ENCODE measurements around the gene ZNF497. TPM values are rescaled to one million over a fixed set of nuclear protein-coding genes. Genes with fewer than 3 reads are reported as not detected.

ZNF497 gene
- total and polyA plus RNA-seq, 10 of the 15 experiments (the other 5 are each of a cell fraction or from before 2014, with no cell fraction given) = 0.09 to 0.82 (median 0.28) TPM

- H3K9ac ChIP-seq (ENCODE audit: control insufficient read depth, insufficient read depth, low read length) = no peak within 1 kb of the TSS
- ChIA-PET RAD21 (ENCODE audit: unreplicated experiment) (no interaction called here), CTCF (no interaction called here), POLR2A (no interaction called here), SMC1A (ENCODE audit: uncharacterized antibody, unreplicated experiment) (interaction anchor here (0.5 kb wide), 1 partner anchor 70 kb away, joined by 3 read pairs; no protein-coding TSS in a partner anchor)
- 83% methylated on average over 25 of the region's 26 CpGs for WGBS (ENCODE audit: insufficient coverage, insufficient replicate concordance, low lambda C conversion rate, missing lambda C conversion rate)
- H3K4me3 ChIP-seq = no peak within 1 kb of the TSS
- no TSS peak for BruUV-seq (replicated peaks)
- H3K27ac ChIP-seq (ENCODE audit: control insufficient read depth, insufficient read depth) = no peak within 1 kb of the TSS
- FAIRE-seq (no peak), DNase-seq (ENCODE audit: low read depth, low spot score) (no peak), ATAC-seq (no peak)
- no peak for TF ChIP-seq RBBP5 (conservative IDR thresholded peaks at IDR 0.05)
- no peak for TF ChIP-seq DPF2 (IDR thresholded peaks at IDR 0.05)
- no peak for TF ChIP-seq MAX (IDR thresholded peaks at IDR 0.05; ENCODE audit: low read depth, low read length)
- TF ChIP-seq NR2C1 (IDR thresholded peaks at IDR 0.05) = no peak
- no peak for TF ChIP-seq CHD2 (IDR thresholded peaks at IDR 0.05; ENCODE audit: borderline replicate concordance, low read depth, low read length)
- TF ChIP-seq RCOR1 (conservative IDR thresholded peaks at IDR 0.05; ENCODE audit: low read depth, low read length) = no peak
- TF ChIP-seq ZBTB4 (CRISPR knock-in tag; IDR thresholded peaks at IDR 0.05) = no peak
- TF ChIP-seq BACH1 (IDR thresholded peaks at IDR 0.05; ENCODE audit: borderline replicate concordance) = no peak
- no peak for TF ChIP-seq RAD51 (IDR thresholded peaks at IDR 0.05)
- no peak for TF ChIP-seq JUND (IDR thresholded peaks at IDR 0.05; ENCODE audit: low read depth, low read length)
- no peak for TF ChIP-seq BCL11A (IDR thresholded peaks at IDR 0.05; ENCODE audit: low read depth, low read length)
- no peak for TF ChIP-seq MYC (IDR thresholded peaks at IDR 0.05; ENCODE audit: insufficient read depth, insufficient read length, insufficient replicate concordance, low read length, severe bottlenecking)
- no peak for TF ChIP-seq NFXL1 (IDR thresholded peaks at IDR 0.05; ENCODE audit: borderline replicate concordance)
- no peak for TF ChIP-seq POLR2A (IDR thresholded peaks at IDR 0.05; ENCODE audit: low read depth, low read length)
- TF ChIP-seq PML (IDR thresholded peaks at IDR 0.05; ENCODE audit: low read length) = no peak
- TF ChIP-seq MTA3 (IDR thresholded peaks at IDR 0.05; ENCODE audit: borderline replicate concordance, low read length) = no peak
- no peak for TF ChIP-seq NRF1 (conservative IDR thresholded peaks at IDR 0.05; ENCODE audit: low read depth, low read length)
- no peak for TF ChIP-seq BMI1 (IDR thresholded peaks at IDR 0.05; ENCODE audit: borderline replicate concordance)
- H3K9me3 ChIP-seq (replicated peaks; ENCODE audit: control insufficient read depth, insufficient read depth, low read length) = peaks cover 2% of the 10 kb centered on the region; the same call in 1 of the 3 replicates
- H2AFZ ChIP-seq (ENCODE audit: control insufficient read depth, low read depth, low read length) = no peak within 1 kb of the TSS
- peaks cover 3% of the 10 kb centered on the region for H3K4me1 ChIP-seq (ENCODE audit: control insufficient read depth, insufficient read depth, low read length)
- H3K4me2 ChIP-seq (ENCODE audit: control insufficient read depth, insufficient read depth) = no peak within 1 kb of the TSS
- in situ Hi-C loops (cut with MboI) = no loop called here
- no peaks in the 10 kb centered on the region for H3K79me2 ChIP-seq (ENCODE audit: control insufficient read depth, insufficient read depth, low read length)
- no peaks in the 10 kb centered on the region for H3K36me3 ChIP-seq (ENCODE audit: control insufficient read depth in 2 of 2, insufficient read depth in 2 of 2, low read length in 1 of 2)
- no peaks in the 10 kb centered on the region for H3K27me3 ChIP-seq (replicated peaks in 1 of 2; ENCODE audit: control insufficient read depth in 2 of 2, insufficient read depth in 2 of 2, low read length in 1 of 2)
- no peaks in the 10 kb centered on the region for H4K20me1 ChIP-seq (ENCODE audit: control insufficient read depth, insufficient read depth)
- intact Hi-C loops (cut with micrococcal nuclease; ENCODE audit: unreplicated experiment) = no loop called here
Measured at GRCh38 chr19:58352760-58353671, 9.5 kb downstream of the ZNF497 start, which contains the start of gene A1BG. TSS of gene A1BG (minus strand) at chr19:58353492. CDS start at chr19:58353437, 55 bp downstream.

All from GM12878 (cell line).